ENCODE results near the gene RBM19. TPM values are rescaled to one million over a fixed set of nuclear protein-coding genes. Genes with fewer than 3 reads are reported as not detected.

Gene RBM19
- total and polyA plus RNA-seq, 4 donors, result 17.9 to 33.6 (median 21.9) TPM

GRCh38 chr12:113980537-113981337 is 14.6 kb upstream of the RBM19 start:
- ATAC-seq (ENCODE audit: insufficient read depth, low FRiP score) (peak; percentile 79), DNase-seq (peak; percentile 71 to 91 (median 89))
- Histone ChIP-seq H3K36me3 (ENCODE audit: control insufficient read depth in 4 of 4, insufficient read depth in 4 of 4, low read length in 4 of 4) (no peaks in the 10 kb centered on the region), H3K9me3 (ENCODE audit: control insufficient read depth in 4 of 4, insufficient read depth in 3 of 4, low read length in 3 of 4) (no peaks in the 10 kb centered on the region), H3K9ac (ENCODE audit: insufficient read depth in 1 of 2, low read length in 2 of 2) (no peak overlapping the region), H3K4me3 (no peak overlapping the region), H3K4me1 (ENCODE audit: control insufficient read depth in 5 of 5, insufficient read depth in 5 of 5, low read length in 5 of 5) (no peaks in the 10 kb centered on the region), H3K27ac (ENCODE audit: low read depth in 1 of 2, low read length in 1 of 2) (no peak overlapping the region), H3K27me3 (ENCODE audit: control insufficient read depth in 3 of 3, insufficient read depth in 3 of 3, low read length in 2 of 3) (peaks cover 0 to 3% (median 0%) of the 10 kb centered on the region in 3 donors)
- TF ChIP-seq, protein P1, sequence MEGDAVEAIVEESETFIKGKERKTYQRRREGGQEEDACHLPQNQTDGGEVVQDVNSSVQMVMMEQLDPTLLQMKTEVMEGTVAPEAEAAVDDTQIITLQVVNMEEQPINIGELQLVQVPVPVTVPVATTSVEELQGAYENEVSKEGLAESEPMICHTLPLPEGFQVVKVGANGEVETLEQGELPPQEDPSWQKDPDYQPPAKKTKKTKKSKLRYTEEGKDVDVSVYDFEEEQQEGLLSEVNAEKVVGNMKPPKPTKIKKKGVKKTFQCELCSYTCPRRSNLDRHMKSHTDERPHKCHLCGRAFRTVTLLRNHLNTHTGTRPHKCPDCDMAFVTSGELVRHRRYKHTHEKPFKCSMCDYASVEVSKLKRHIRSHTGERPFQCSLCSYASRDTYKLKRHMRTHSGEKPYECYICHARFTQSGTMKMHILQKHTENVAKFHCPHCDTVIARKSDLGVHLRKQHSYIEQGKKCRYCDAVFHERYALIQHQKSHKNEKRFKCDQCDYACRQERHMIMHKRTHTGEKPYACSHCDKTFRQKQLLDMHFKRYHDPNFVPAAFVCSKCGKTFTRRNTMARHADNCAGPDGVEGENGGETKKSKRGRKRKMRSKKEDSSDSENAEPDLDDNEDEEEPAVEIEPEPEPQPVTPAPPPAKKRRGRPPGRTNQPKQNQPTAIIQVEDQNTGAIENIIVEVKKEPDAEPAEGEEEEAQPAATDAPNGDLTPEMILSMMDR (IDR thresholded peaks at IDR 0.05; ENCODE audit: control extremely low read depth, extremely low read depth), result peak; percentile 81
- 15 to 17% methylated on average over 12 of the region's 12 CpGs for WGBS, 2 donors

GRCh38 chr12:113980054-113980453 is 13.9 kb upstream of the RBM19 start:
- ATAC-seq (ENCODE audit: insufficient read depth, low FRiP score), result no peak
- no peak for DNase-seq

GRCh38 chr12:113978080-113978479 is 12.0 kb upstream of the RBM19 start:
- no peaks in the 10 kb centered on the region for H3K9me3 ChIP-seq (ENCODE audit: control insufficient read depth in 4 of 4, insufficient read depth in 3 of 4, low read length in 3 of 4)
- WGBS, 2 donors, result 13 to 26% methylated on average over 1 of the region's 1 CpG
- DNase-seq (no peak), ATAC-seq (ENCODE audit: insufficient read depth, low FRiP score) (no peak)
- no peaks in the 10 kb centered on the region for H3K36me3 ChIP-seq (ENCODE audit: control insufficient read depth in 4 of 4, insufficient read depth in 4 of 4, low read length in 4 of 4)
- TF ChIP-seq, protein P1 (IDR thresholded peaks at IDR 0.05; ENCODE audit: control extremely low read depth, extremely low read depth), result no peak
- H3K4me1 ChIP-seq (ENCODE audit: control insufficient read depth in 5 of 5, insufficient read depth in 5 of 5, low read length in 5 of 5), result no peaks in the 10 kb centered on the region
- no peak overlapping the region for H3K9ac ChIP-seq (ENCODE audit: insufficient read depth in 1 of 2, low read length in 2 of 2)
- H3K27me3 ChIP-seq (ENCODE audit: control insufficient read depth in 3 of 3, insufficient read depth in 3 of 3, low read length in 2 of 3), result peaks cover 0 to 3% (median 0%) of the 10 kb centered on the region in 3 donors
- H3K4me3 ChIP-seq, result no peak overlapping the region
- H3K27ac ChIP-seq (ENCODE audit: low read depth in 1 of 2, low read length in 1 of 2), result no peak overlapping the region

More at GRCh38 chr12:113980054-113980453, 13.9 kb upstream of the RBM19 start:
- Histone ChIP-seq H3K4me3 (no peak overlapping the region), H3K27me3 (ENCODE audit: control insufficient read depth in 3 of 3, insufficient read depth in 3 of 3, low read length in 2 of 3) (peaks cover 0 to 3% (median 0%) of the 10 kb centered on the region in 3 donors), H3K4me1 (ENCODE audit: control insufficient read depth in 5 of 5, insufficient read depth in 5 of 5, low read length in 5 of 5) (no peaks in the 10 kb centered on the region), H3K9me3 (ENCODE audit: control insufficient read depth in 4 of 4, insufficient read depth in 3 of 4, low read length in 3 of 4) (no peaks in the 10 kb centered on the region), H3K27ac (ENCODE audit: low read depth in 1 of 2, low read length in 1 of 2) (no peak overlapping the region), H3K9ac (ENCODE audit: insufficient read depth in 1 of 2, low read length in 2 of 2) (no peak overlapping the region), H3K36me3 (ENCODE audit: control insufficient read depth in 4 of 4, insufficient read depth in 4 of 4, low read length in 4 of 4) (no peaks in the 10 kb centered on the region)
- WGBS, 2 donors, result 68 to 75% methylated on average over 2 of the region's 2 CpGs
- TF ChIP-seq, protein P1 (IDR thresholded peaks at IDR 0.05; ENCODE audit: control extremely low read depth, extremely low read depth), result no peak

All from lung (tissue), 12 donors.